Keratinocyte (primary cell): ENCODE measurements around the gene NCKAP5. TPM values are rescaled to one million over a fixed set of nuclear protein-coding genes. Genes with fewer than 3 reads are reported as not detected.

Experiments used
- DNase-seq: peaks from one replicate; pipeline ENCODE4 v3.0.0-alpha.2; 2011; ENCODE audit warnings: low read depth, missing footprints, low spot score
- FAIRE-seq: peaks from 2 replicates; lab custom pipeline; 2011; peaks lifted over from hg19 to GRCh38; lab: Jason Lieb, UNC
- H2AFZ ChIP-seq: 2 replicates; pipeline ENCODE4 v1.6.0; 2012; ENCODE audit warnings: low read length, control low read depth, inconsistent platforms; ENCODE audit not compliant: control insufficient read depth
- H3K27ac ChIP-seq: 2 replicates; pipeline ENCODE4 v1.5.1; 2011; ENCODE audit warnings: low read length; ENCODE audit not compliant: control insufficient read depth, insufficient read depth
- H3K27me3 ChIP-seq: 3 replicates; pipeline ENCODE4 v1.6.0; 2011; ENCODE audit warnings: low read length; ENCODE audit not compliant: control insufficient read depth, insufficient read depth; ENCODE audit errors: extremely low read depth
- H3K36me3 ChIP-seq, 2 experiments: 2 replicates in 1 of 2; 3 replicates in 1 of 2; pipeline ENCODE4 v1.5.1; 2011; ENCODE audit warnings: low read length in 2 of 2, mild to moderate bottlenecking in 1 of 2; ENCODE audit not compliant: control insufficient read depth in 2 of 2, insufficient read depth in 2 of 2; ENCODE audit errors: extremely low read depth in 1 of 2
- H3K4me1 ChIP-seq: 3 replicates; pipeline ENCODE4 v1.5.1; 2011; ENCODE audit warnings: low read length; ENCODE audit not compliant: control insufficient read depth, insufficient read depth; ENCODE audit errors: extremely low read depth
- H3K4me2 ChIP-seq: 3 replicates; pipeline ENCODE4 v1.6.0; 2011; ENCODE audit warnings: low read depth, low read length; ENCODE audit not compliant: control insufficient read depth, insufficient read depth; ENCODE audit errors: extremely low read depth
- H3K4me3 ChIP-seq, 3 experiments: fragments of 200-600 bp in 1 of 3; sonication (generic) in 1 of 3; 2 replicates in 2 of 3; 3 replicates in 1 of 3; pipeline ENCODE4 v1.5.1; 2011 to 2016; ENCODE audit warnings: low read length in 3 of 3, mild to moderate bottlenecking in 3 of 3, control low read depth in 2 of 3, inconsistent platforms in 1 of 3, low read depth in 1 of 3, mixed read lengths in 1 of 3, mixed run types in 1 of 3, moderate library complexity in 1 of 3; ENCODE audit not compliant: control insufficient read depth in 2 of 3, insufficient read depth in 2 of 3; ENCODE audit errors: extremely low read depth in 1 of 3
- H3K79me2 ChIP-seq: 2 replicates; pipeline ENCODE4 v1.6.0; 2012; ENCODE audit warnings: low read length; ENCODE audit not compliant: control insufficient read depth, insufficient read depth
- H3K9ac ChIP-seq: 3 replicates; pipeline ENCODE4 v1.6.0; 2011; ENCODE audit warnings: low read length; ENCODE audit not compliant: control insufficient read depth, insufficient read depth; ENCODE audit errors: extremely low read depth
- H3K9me1 ChIP-seq: 3 replicates; pipeline ENCODE4 v1.6.0; 2011; ENCODE audit warnings: low read length; ENCODE audit not compliant: control insufficient read depth, insufficient read depth; ENCODE audit errors: extremely low read depth
- H3K9me3 ChIP-seq: 2 replicates; pipeline ENCODE4 v1.5.1; 2012; ENCODE audit warnings: low read depth, low read length; ENCODE audit not compliant: control insufficient read depth
- H4K20me1 ChIP-seq: 3 replicates; pipeline ENCODE4 v1.6.0; 2011; ENCODE audit warnings: low read length; ENCODE audit not compliant: control insufficient read depth, insufficient read depth; ENCODE audit errors: extremely low read depth
- CTCF ChIP-seq, 3 experiments: IDR thresholded peaks in 1 of 3; conservative IDR thresholded peaks in 1 of 3; optimal IDR thresholded peaks in 1 of 3; 2 replicates in 2 of 3; 3 replicates in 1 of 3; pipeline versions ENCODE3 to v1.5.1; 2011; ENCODE audit warnings: low read length in 3 of 3, mild to moderate bottlenecking in 3 of 3, moderate library complexity in 2 of 3, control low read depth in 1 of 3, inconsistent platforms in 1 of 3; ENCODE audit not compliant: insufficient read depth in 2 of 3; ENCODE audit errors: extremely low read depth in 1 of 3
- EZH2 ChIP-seq: IDR thresholded peaks from one replicate; pipeline ENCODE4 v1.6.1; 2012; ENCODE audit warnings: inconsistent platforms, mild to moderate bottlenecking, low read length, moderate library complexity
- dilution Hi-C: fragments of 300-500 bp; cut with MboI; formaldehyde crosslinking; loops from one replicate; pipeline ENCODE4 v1.7.0; 2020; ENCODE audit warnings: low sequenced_read_pairs; ENCODE audit not compliant: extremely low pct_ligation_motif_present
- polyA plus RNA-seq, 5 experiments: library from polyadenylated mRNA; depleted of rRNA in 3 of 5; stranded (reverse) in 3 of 5; stranded (forward) in 1 of 5; unstranded in 1 of 5; fragments of >200 nt; gene quantifications; 1 replicate in 1 of 5; 2 replicates in 3 of 5; 3 replicates in 1 of 5; pipeline versions ENCODE4 v1.2.1 to v1.2.3, GENCODE V29; 2011 to 2012; ENCODE audit warnings: missing spikeins in 2 of 5, low read depth in 1 of 5, low replicate concordance in 1 of 5

The NCKAP5 gene
- polyA plus RNA-seq, 1 donor (not counting 4 experiments of a cell fraction or from before 2014, with no cell fraction given), result 3.6 TPM

- Histone ChIP-seq H3K79me2 (no peaks in the 10 kb centered on the region), H3K27me3 (no peaks in the 10 kb centered on the region), H3K4me1 (no peaks in the 10 kb centered on the region), H3K36me3 (no peaks in the 10 kb centered on the region), H3K4me3 (no peak overlapping the region), H2AFZ (no peak overlapping the region), H4K20me1 (no peaks in the 10 kb centered on the region), H3K9ac (no peak overlapping the region), H3K27ac (no peak overlapping the region), H3K4me2 (no peak overlapping the region), H3K9me1 (no peaks in the 10 kb centered on the region), H3K9me3 (no peaks in the 10 kb centered on the region)
- FAIRE-seq, result no peak
- TF ChIP-seq EZH2 (no peak), CTCF (optimal IDR thresholded peaks at IDR 0.05 in 1 of 3, IDR thresholded peaks at IDR 0.05 in 1 of 3, conservative IDR thresholded peaks at IDR 0.05 in 1 of 3; ENCODE audit: extremely low read depth in 1 of 3, insufficient read depth in 2 of 3, low read length in 3 of 3) (no peak)
- dilution Hi-C loops, result no loop called here
- no peak for DNase-seq
These were observed 925.8 kb downstream of the NCKAP5 start for GRCh38 chr2:132642415-132642814.

DNA sequence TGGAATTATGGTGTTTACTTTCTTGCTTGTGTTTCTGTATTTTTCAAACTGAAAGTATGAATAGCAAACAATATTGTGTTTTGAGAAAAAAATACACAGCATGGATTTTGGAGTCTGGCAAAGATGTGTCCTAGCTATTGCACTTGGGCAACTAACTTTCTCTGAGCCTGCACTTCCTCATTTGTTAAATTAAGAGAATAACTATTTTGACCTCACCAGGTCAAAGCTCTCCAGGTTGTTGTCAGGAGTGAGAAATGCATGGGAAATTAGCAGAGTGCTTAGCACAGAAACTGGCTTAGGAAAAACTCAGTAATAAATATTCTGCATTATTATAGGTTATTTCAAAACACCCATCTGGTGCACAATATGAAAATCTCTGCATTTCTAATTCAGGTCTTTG, 926.4 kb downstream of the NCKAP5 start:
- no peaks in the 10 kb centered on the region for H3K9me3 ChIP-seq
- dilution Hi-C loops, result no loop called here
- no peaks in the 10 kb centered on the region for H3K79me2 ChIP-seq
- TF ChIP-seq EZH2 (no peak), CTCF (optimal IDR thresholded peaks at IDR 0.05 in 1 of 3, IDR thresholded peaks at IDR 0.05 in 1 of 3, conservative IDR thresholded peaks at IDR 0.05 in 1 of 3; ENCODE audit: extremely low read depth in 1 of 3, insufficient read depth in 2 of 3, low read length in 3 of 3) (no peak)
- no peak overlapping the region for H3K4me3 ChIP-seq
- DNase-seq, result no peak
- no peak for FAIRE-seq
- no peak overlapping the region for H3K4me2 ChIP-seq
- H4K20me1 ChIP-seq, result no peaks in the 10 kb centered on the region
- H3K4me1 ChIP-seq, result no peaks in the 10 kb centered on the region
- H2AFZ ChIP-seq, result no peak overlapping the region
- no peaks in the 10 kb centered on the region for H3K27me3 ChIP-seq
- no peaks in the 10 kb centered on the region for H3K36me3 ChIP-seq
- no peaks in the 10 kb centered on the region for H3K9me1 ChIP-seq
- H3K27ac ChIP-seq, result no peak overlapping the region
- H3K9ac ChIP-seq, result no peak overlapping the region
